ENCODE data around the gene TMEM171. TPM values are rescaled to one million over a fixed set of nuclear protein-coding genes. Genes with fewer than 3 reads are reported as not detected.

TMEM171 gene
- total and polyA plus RNA-seq, 9 donors = 0.10 to 0.42 TPM; not detected in 7

- 18 to 43% (median 23%) methylated on average over 4 of the region's 4 CpGs for WGBS, 3 donors
- H3K27ac ChIP-seq = no peak overlapping the region
These were observed 39.9 kb downstream of the TMEM171 start for GRCh38 chr5:73160239-73160671.

GRCh38 chr5:73170522-73170921 lies 50.1 kb downstream of the TMEM171 start:
- TF ChIP-seq EP300 (IDR thresholded peaks at IDR 0.05) = no peak
- TF ChIP-seq CTCF (IDR thresholded peaks at IDR 0.05) = no peak
- TF ChIP-seq POLR2A (IDR thresholded peaks at IDR 0.05) = no peak
- Histone ChIP-seq H3K4me3 (no peak overlapping the region), H3K4me1 (ENCODE audit: insufficient read depth) (peaks cover 4% of the 10 kb centered on the region), H3K27me3 (no peaks in the 10 kb centered on the region), H3K36me3 (no peaks in the 10 kb centered on the region), H3K9me3 (no peaks in the 10 kb centered on the region), H3K27ac (no peak overlapping the region)
- no peak for DNase-seq
- intact Hi-C loops (cut with DNase I) = no loop called here

More at GRCh38 chr5:73160239-73160671, 39.9 kb downstream of the TMEM171 start:
- intact Hi-C loops (cut with DNase I) = no loop called here
- no peak for TF ChIP-seq CTCF (IDR thresholded peaks at IDR 0.05)
- no peak for TF ChIP-seq EP300 (IDR thresholded peaks at IDR 0.05)
- no peak for TF ChIP-seq POLR2A (IDR thresholded peaks at IDR 0.05)
- Histone ChIP-seq H3K9me3 (no peaks in the 10 kb centered on the region), H3K36me3 (no peaks in the 10 kb centered on the region), H3K27me3 (no peaks in the 10 kb centered on the region), H3K4me1 (ENCODE audit: insufficient read depth) (no peaks in the 10 kb centered on the region), H3K4me3 (no peak overlapping the region)
- DNase-seq = no peak

- Histone ChIP-seq H3K4me3 (no peak overlapping the region), H3K36me3 (no peaks in the 10 kb centered on the region), H3K27ac (no peak overlapping the region), H3K27me3 (no peaks in the 10 kb centered on the region), H3K4me1 (ENCODE audit: insufficient read depth) (peaks cover 4% of the 10 kb centered on the region), H3K9me3 (no peaks in the 10 kb centered on the region)
- intact Hi-C loops (cut with DNase I) = no loop called here
- no peak for DNase-seq
- TF ChIP-seq POLR2A (IDR thresholded peaks at IDR 0.05) = no peak
- TF ChIP-seq EP300 (IDR thresholded peaks at IDR 0.05) = no peak
- no peak for TF ChIP-seq CTCF (IDR thresholded peaks at IDR 0.05)
These were observed 51.1 kb downstream of the TMEM171 start for GRCh38 chr5:73171495-73171894.

GRCh38 chr5:73172951-73173350 lies 52.6 kb downstream of the TMEM171 start, which contains the start of gene TMEM174:
Gene TMEM174, plus strand, starts transcription at chr5:73173193. Its CDS starts 51 bp downstream, at chr5:73173244.
- Histone ChIP-seq H3K36me3 (no peaks in the 10 kb centered on the region), H3K4me1 (ENCODE audit: insufficient read depth) (peaks cover 4% of the 10 kb centered on the region), H3K27me3 (no peaks in the 10 kb centered on the region), H3K4me3 (no peak within 1 kb of the TSS), H3K27ac (no peak within 1 kb of the TSS), H3K9me3 (no peaks in the 10 kb centered on the region)
- DNase-seq = no peak
- TF ChIP-seq EP300 (IDR thresholded peaks at IDR 0.05) (no peak), POLR2A (IDR thresholded peaks at IDR 0.05) (no peak), CTCF (IDR thresholded peaks at IDR 0.05) (no peak)
- WGBS, 3 donors = 94 to 96% (median 96%) methylated on average over 5 of the region's 5 CpGs
- intact Hi-C loops (cut with DNase I) = no loop called here

All from ovary (tissue), 9 donors.